ENCODE results near the gene GFOD1. TPM values are rescaled to one million over a fixed set of nuclear protein-coding genes. Genes with fewer than 3 reads are reported as not detected.

Gene GFOD1
- total RNA-seq, 1 donor from 2014 or later, result 51.6 TPM

DNA sequence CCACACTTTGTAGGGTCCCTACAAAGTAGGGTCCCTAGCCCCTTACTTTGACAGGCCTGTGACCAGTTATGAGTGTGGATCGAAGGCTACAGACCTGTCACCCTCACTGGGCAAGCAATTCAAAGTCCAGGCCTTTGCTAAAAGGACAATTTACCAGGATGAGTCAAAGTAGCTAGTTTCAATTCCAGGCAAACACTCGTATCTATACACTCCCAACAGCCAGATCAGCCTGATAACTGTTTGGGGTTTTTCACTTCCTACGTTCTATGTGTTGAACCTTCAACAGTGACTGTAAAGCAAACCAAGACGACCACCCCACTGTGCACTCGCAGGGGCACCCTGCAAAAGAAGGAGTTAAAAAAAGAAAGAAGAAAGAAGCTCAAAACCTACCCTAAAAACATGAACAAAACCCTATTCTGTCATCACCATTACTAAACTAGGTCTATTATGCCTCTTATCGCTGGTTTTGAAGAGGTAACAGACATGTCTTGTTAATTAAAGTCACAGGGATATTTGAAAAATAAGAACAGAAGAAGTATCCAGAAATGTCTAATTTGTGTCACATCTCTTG, 3.2 kb downstream of the GFOD1 start:
- no peaks in the 10 kb centered on the region for H3K27me3 ChIP-seq (ENCODE audit: low read depth)
- no peak for DNase-seq
- TF ChIP-seq, protein P1, sequence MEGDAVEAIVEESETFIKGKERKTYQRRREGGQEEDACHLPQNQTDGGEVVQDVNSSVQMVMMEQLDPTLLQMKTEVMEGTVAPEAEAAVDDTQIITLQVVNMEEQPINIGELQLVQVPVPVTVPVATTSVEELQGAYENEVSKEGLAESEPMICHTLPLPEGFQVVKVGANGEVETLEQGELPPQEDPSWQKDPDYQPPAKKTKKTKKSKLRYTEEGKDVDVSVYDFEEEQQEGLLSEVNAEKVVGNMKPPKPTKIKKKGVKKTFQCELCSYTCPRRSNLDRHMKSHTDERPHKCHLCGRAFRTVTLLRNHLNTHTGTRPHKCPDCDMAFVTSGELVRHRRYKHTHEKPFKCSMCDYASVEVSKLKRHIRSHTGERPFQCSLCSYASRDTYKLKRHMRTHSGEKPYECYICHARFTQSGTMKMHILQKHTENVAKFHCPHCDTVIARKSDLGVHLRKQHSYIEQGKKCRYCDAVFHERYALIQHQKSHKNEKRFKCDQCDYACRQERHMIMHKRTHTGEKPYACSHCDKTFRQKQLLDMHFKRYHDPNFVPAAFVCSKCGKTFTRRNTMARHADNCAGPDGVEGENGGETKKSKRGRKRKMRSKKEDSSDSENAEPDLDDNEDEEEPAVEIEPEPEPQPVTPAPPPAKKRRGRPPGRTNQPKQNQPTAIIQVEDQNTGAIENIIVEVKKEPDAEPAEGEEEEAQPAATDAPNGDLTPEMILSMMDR (IDR thresholded peaks at IDR 0.05; ENCODE audit: borderline replicate concordance), result no peak
- no peaks in the 10 kb centered on the region for H3K9me3 ChIP-seq (replicated peaks)
- peaks cover 91% of the 10 kb centered on the region for H3K4me1 ChIP-seq
- intact Hi-C loops (cut with micrococcal nuclease), result loop anchor here (10.0 kb wide), 1 partner anchor 59 kb away; no protein-coding TSS in a partner anchor
- peaks cover 9% of the 10 kb centered on the region for H3K36me3 ChIP-seq
- peak overlapping the region; percentile 93 for H3K4me3 ChIP-seq
- peak overlapping the region; percentile 98 for H3K27ac ChIP-seq (replicated peaks)

DNA sequence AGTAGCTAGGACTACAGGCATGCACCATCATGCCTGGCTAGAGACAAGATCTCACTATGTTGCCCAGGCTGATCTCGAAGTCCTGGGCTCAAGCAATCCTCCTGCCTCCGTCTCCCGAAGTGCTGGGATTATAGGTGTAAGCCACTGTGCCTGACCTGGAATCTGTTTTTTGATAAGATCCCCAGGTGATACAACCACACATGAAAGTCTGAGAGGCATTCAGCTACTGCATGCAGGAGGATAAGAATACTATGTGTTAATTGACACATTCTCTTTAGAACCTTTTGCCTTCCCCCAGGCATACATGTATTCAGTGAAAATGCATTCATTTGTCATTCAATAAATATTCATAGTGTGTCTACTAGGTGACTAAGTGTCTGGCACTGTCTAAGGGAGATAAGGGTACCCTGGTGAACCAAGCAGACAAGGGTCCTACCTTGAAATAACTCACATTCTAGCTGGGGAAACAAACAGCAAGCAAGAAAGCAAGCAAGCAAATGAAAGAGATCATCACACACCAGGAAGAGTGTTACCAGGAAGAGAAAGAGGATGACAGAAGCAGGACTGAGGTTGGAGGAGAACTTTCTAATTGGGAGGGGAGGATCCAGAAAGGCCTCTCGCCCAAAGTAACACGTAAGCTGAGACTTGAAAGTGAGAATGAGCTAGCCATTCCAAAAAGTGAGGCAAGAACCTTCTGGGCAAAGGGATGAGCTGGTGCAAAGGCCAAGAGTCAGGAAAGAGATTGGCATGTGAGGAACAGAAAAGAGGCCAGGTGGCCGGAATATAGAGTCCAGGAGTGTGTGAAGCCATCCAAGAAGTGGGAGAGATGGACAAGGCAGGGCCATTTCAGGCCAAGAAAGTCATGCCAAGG, 6.5 kb downstream of the GFOD1 start:
- intact Hi-C loops (cut with micrococcal nuclease), result loop anchor here (10.0 kb wide), 1 partner anchor 56 kb away; no protein-coding TSS in a partner anchor
- H3K4me3 ChIP-seq, result no peak overlapping the region
- H3K36me3 ChIP-seq, result peaks cover 11% of the 10 kb centered on the region
- H3K4me1 ChIP-seq, result peaks cover 79% of the 10 kb centered on the region
- DNase-seq, result no peak
- TF ChIP-seq, protein P1 (IDR thresholded peaks at IDR 0.05; ENCODE audit: borderline replicate concordance), result no peak
- no peaks in the 10 kb centered on the region for H3K9me3 ChIP-seq (replicated peaks)
- H3K27me3 ChIP-seq (ENCODE audit: low read depth), result no peaks in the 10 kb centered on the region
- peak overlapping the region; percentile 3 for H3K27ac ChIP-seq (replicated peaks)

- H3K27me3 ChIP-seq (ENCODE audit: low read depth), result no peaks in the 10 kb centered on the region
- peaks cover 11% of the 10 kb centered on the region for H3K36me3 ChIP-seq
- H3K9me3 ChIP-seq (replicated peaks), result no peaks in the 10 kb centered on the region
- no peak for DNase-seq
- H3K27ac ChIP-seq (replicated peaks), result peak overlapping the region; percentile 16
- TF ChIP-seq, protein P1 (IDR thresholded peaks at IDR 0.05; ENCODE audit: borderline replicate concordance), result no peak
- H3K4me3 ChIP-seq, result no peak overlapping the region
- intact Hi-C loops (cut with micrococcal nuclease), result loop anchor here (10.0 kb wide), 1 partner anchor 55 kb away; no protein-coding TSS in a partner anchor
- peaks cover 71% of the 10 kb centered on the region for H3K4me1 ChIP-seq
These were observed 7.4 kb downstream of the GFOD1 start for GRCh38 chr6:13479971-13480434.

- DNase-seq, result no peak
- Histone ChIP-seq H3K9me3 (replicated peaks) (no peaks in the 10 kb centered on the region), H3K4me3 (no peak overlapping the region), H3K27me3 (ENCODE audit: low read depth) (no peaks in the 10 kb centered on the region), H3K36me3 (peaks cover 11% of the 10 kb centered on the region), H3K4me1 (peaks cover 71% of the 10 kb centered on the region), H3K27ac (replicated peaks) (no peak overlapping the region)
- intact Hi-C loops (cut with micrococcal nuclease), result no loop called here
- TF ChIP-seq, protein P1 (IDR thresholded peaks at IDR 0.05; ENCODE audit: borderline replicate concordance), result no peak
These were observed 8.1 kb downstream of the GFOD1 start for GRCh38 chr6:13479206-13479800.

- no peak overlapping the region for H3K4me3 ChIP-seq
- no peak for DNase-seq
- H3K27me3 ChIP-seq (ENCODE audit: low read depth), result no peaks in the 10 kb centered on the region
- TF ChIP-seq, protein P1 (IDR thresholded peaks at IDR 0.05; ENCODE audit: borderline replicate concordance), result no peak
- no peaks in the 10 kb centered on the region for H3K9me3 ChIP-seq (replicated peaks)
- intact Hi-C loops (cut with micrococcal nuclease), result no loop called here
- H3K4me1 ChIP-seq, result peaks cover 71% of the 10 kb centered on the region
- peaks cover 11% of the 10 kb centered on the region for H3K36me3 ChIP-seq
- no peak overlapping the region for H3K27ac ChIP-seq (replicated peaks)
These were observed 8.9 kb downstream of the GFOD1 start for GRCh38 chr6:13478525-13478966.
